Bronchial epithelial cell (primary cell): ENCODE measurements around the gene RDH13. TPM values are rescaled to one million over a fixed set of nuclear protein-coding genes. Genes with fewer than 3 reads are reported as not detected.

Experiments used
- DNase-seq: peaks from one replicate; pipeline ENCODE4 v3.0.0-alpha.2; 2010; ENCODE audit warnings: low read depth
- FAIRE-seq: peaks from 2 replicates; lab custom pipeline; 2011; peaks lifted over from hg19 to GRCh38; lab: Jason Lieb, UNC
- H3K27me3 ChIP-seq: 2 replicates; pipeline ENCODE4 v1.5.1; 2011; ENCODE audit warnings: low read length; ENCODE audit not compliant: control insufficient read depth, insufficient read depth
- H3K36me3 ChIP-seq: 2 replicates; pipeline ENCODE4 v1.5.1; 2011; ENCODE audit warnings: low read length; ENCODE audit not compliant: control insufficient read depth, insufficient read depth
- H3K4me3 ChIP-seq: 2 replicates; pipeline ENCODE4 v1.5.1; 2011; ENCODE audit warnings: mild to moderate bottlenecking, low read depth, low read length, control low read depth
- total RNA-seq: library from RNA; depleted of rRNA; stranded (reverse); fragments of >200 nt; gene quantifications from 2 replicates; pipeline ENCODE4 v1.2.1, GENCODE V29; 2014
- TF ChIP-seq, protein P1 (sequence below): IDR thresholded peaks from 2 replicates; pipeline ENCODE4 v1.5.1; 2011; ENCODE audit warnings: mild to moderate bottlenecking, moderate library complexity, low read length, control low read depth, inconsistent platforms; ENCODE audit not compliant: insufficient read depth, severe bottlenecking

RDH13 gene
- total RNA-seq, 1 donor from 2014 or later, result 23.7 TPM

DNA sequence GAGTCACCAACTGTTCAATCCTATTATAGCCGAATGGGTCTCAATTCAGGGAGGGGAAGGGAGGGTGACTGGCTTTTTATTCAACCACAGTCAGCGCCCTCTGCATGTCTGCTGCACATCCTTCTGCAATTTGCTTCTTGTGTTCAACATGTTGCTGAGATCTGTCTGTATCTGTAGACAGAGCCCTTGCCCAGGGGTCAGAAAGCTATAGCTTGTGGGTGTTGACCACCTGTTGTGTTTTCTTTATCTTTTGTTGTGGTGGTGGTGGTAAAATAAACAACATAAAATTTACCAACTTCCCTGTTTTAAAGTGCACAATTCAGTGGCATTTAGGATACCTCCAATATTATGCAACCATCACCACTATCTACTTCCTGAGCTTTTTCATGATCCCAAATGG lies 42.3 kb upstream of the RDH13 start:
- Histone ChIP-seq H3K4me3 (no peak overlapping the region), H3K36me3 (peaks cover 12% of the 10 kb centered on the region), H3K27me3 (no peaks in the 10 kb centered on the region)
- TF ChIP-seq, protein P1, sequence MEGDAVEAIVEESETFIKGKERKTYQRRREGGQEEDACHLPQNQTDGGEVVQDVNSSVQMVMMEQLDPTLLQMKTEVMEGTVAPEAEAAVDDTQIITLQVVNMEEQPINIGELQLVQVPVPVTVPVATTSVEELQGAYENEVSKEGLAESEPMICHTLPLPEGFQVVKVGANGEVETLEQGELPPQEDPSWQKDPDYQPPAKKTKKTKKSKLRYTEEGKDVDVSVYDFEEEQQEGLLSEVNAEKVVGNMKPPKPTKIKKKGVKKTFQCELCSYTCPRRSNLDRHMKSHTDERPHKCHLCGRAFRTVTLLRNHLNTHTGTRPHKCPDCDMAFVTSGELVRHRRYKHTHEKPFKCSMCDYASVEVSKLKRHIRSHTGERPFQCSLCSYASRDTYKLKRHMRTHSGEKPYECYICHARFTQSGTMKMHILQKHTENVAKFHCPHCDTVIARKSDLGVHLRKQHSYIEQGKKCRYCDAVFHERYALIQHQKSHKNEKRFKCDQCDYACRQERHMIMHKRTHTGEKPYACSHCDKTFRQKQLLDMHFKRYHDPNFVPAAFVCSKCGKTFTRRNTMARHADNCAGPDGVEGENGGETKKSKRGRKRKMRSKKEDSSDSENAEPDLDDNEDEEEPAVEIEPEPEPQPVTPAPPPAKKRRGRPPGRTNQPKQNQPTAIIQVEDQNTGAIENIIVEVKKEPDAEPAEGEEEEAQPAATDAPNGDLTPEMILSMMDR, result no peak
- FAIRE-seq, result no peak
- no peak for DNase-seq

DNA sequence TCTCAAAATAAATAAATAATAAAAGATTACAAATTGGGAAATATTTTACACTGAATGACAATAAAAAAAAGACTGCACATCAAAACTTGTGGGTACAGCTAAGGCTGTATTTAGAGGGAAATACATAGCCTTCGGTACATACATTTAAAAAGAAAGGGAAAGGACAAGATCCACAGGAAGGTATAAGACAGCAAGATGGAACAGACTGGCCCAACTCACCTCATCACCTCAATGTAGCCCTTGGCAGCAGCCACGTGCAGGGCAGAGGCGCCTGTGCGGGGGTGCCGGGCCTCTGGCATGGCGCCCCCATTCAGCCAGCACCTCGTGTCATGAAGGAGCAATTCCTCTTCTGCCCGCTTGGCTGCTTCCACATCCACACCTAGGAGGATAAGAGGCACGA lies 40.2 kb upstream of the RDH13 start:
- no peak overlapping the region for H3K4me3 ChIP-seq
- DNase-seq, result no peak
- H3K27me3 ChIP-seq, result no peaks in the 10 kb centered on the region
- TF ChIP-seq, protein P1, result no peak
- FAIRE-seq, result no peak
- peaks cover 15% of the 10 kb centered on the region for H3K36me3 ChIP-seq

DNA sequence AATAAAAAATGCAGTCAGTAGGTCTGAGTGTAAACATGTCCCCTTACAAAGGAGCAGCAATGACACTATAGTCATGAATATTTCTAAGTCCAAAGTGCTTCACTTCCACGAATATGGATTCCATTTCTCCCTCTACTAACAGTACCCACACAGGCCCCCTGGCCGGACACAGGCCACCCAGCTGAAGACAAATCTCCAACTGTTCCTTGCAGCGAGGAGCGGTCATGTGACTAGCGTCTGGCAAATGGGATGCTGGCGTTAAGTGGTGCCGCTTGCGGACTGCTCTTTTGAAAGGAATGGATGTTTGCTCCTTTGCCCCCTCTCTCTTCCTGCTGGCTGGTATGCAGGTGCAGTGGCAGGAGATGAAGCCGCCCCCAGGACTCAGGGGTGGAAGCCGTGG lies 38.3 kb upstream of the RDH13 start:
- FAIRE-seq (no peak), DNase-seq (no peak)
- Histone ChIP-seq H3K27me3 (no peaks in the 10 kb centered on the region), H3K36me3 (peaks cover 17% of the 10 kb centered on the region), H3K4me3 (no peak overlapping the region)
- TF ChIP-seq, protein P1, result no peak

DNA sequence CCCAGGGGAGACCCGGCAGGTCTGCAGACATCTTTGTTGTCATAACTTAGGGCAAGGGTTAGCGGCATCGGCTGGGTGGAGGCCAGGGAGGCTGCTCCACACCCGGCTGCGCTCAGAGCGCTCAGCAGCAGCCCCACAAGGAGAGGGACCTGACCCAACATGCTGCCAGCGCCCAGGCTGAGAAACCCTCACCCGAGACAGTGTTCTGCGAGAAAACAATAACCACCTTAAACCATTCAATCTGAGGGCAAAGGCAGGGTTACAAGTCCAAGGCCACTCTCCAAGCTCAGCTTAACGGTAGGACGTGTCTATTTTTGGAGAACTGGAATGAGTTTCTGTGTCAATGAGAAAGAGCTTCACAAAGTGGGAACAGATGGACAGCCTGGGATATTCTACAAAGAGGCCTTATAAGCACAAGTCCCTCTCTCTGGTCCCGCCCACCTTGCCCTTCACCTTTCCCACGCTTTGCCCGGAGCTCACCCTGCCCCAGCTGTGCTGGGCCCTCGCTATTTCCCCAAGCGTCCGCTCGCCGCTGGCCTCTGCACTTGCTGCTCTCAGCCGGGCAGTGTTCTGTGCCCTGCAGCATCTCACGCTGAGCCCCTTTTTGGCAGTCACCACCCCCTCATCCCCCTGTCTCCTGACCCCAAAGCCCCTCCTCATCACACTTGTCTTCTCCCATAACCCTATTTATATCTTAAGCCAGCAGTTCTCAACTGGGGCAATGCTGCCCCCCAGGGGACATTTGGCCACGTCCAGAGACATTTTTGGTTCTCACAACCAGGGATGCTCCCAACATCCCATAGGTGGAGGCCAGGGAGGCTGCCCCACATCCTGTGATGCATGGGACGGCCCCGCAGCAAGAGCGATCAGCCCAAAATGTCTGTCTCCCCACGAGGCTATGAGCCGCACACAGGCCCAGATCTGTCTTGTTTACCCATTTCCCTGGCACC lies 36.9 kb upstream of the RDH13 start:
- TF ChIP-seq, protein P1, result no peak
- Histone ChIP-seq H3K4me3 (no peak overlapping the region), H3K36me3 (peaks cover 22% of the 10 kb centered on the region), H3K27me3 (no peaks in the 10 kb centered on the region)
- no peak for DNase-seq
- FAIRE-seq, result no peak

DNA sequence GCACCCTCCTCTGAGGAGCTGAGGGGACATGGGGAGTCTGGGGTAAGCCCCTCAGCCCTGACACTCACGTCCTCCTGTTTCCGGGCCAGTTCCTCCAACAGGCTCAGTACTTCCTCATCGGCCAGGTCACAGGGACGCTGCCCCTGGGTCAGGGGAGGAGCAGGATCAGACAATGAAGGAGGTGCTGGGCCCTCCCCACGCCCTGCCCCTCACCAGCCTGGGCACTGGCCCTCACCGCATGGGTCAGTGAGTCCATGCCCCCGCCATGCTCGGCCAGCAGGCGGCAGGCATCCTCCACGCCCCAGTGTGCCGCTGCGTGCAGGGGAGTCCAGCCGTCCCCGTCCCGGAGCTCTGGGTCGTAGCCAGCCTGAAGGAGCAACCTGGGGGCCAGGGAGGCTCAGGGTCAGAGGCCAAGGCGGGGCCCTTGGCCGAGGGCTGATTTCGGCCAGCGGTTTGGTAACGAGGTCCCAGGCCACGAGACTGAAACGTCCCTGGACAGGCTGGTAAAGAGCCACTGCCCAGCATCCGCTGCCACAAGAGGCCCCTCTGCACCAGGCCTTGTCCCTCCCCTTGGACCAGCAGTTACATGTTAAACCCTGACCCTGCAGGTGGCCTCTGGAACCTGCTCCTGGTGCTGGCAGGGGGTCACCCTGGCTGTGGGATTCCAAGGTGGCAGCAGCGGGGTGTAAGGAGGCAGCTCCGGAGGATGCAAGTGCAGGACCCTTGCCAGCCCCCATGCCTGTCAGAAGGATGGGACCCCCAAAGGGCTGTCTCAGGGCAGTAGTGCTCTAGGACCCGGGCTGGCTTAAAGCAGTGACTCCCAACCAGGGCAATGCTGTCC lies 36.0 kb upstream of the RDH13 start:
- TF ChIP-seq, protein P1, result no peak
- no peaks in the 10 kb centered on the region for H3K27me3 ChIP-seq
- H3K4me3 ChIP-seq, result no peak overlapping the region
- peaks cover 27% of the 10 kb centered on the region for H3K36me3 ChIP-seq
- DNase-seq (no peak), FAIRE-seq (no peak)
